Hematopoietic multipotent progenitor cell treated with erythropoietin and hydrocortisone succinate and interleukin-3 and kit ligand, for 15 days (in vitro differentiated cells): ENCODE data around the gene TMCC3.
"Not testable (repeated sequence)": the region's sequence is repeated elsewhere in the genome, so short reads cannot be mapped to it uniquely, and the experiment has no call there.

Source experiments
- DNase-seq: peaks from one replicate; pipeline ENCODE4 v3.0.0-alpha.2; 2015; ENCODE audit warnings: low spot score

TMCC3 gene

GRCh38 chr12:94633401-94633800 is 17.0 kb downstream of the TMCC3 start:
- DNase-seq: no peak

GRCh38 chr12:94631058-94631457 is 19.3 kb downstream of the TMCC3 start:
- no peak for DNase-seq

GRCh38 chr12:94628819-94629472 is 21.4 kb downstream of the TMCC3 start:
- DNase-seq: no peak

- no peak for DNase-seq
Observed at GRCh38 chr12:94628369-94628768, 22.0 kb downstream of the TMCC3 start.

- no peak for DNase-seq
Observed at GRCh38 chr12:94625531-94625930, 24.8 kb downstream of the TMCC3 start.

- no peak for DNase-seq
Observed at GRCh38 chr12:94623161-94623920, 27.0 kb downstream of the TMCC3 start.

- no peak for DNase-seq
Observed at GRCh38 chr12:94622475-94622874, 27.9 kb downstream of the TMCC3 start.

GRCh38 chr12:94621662-94622359 is 28.5 kb downstream of the TMCC3 start:
- DNase-seq: no peak

- DNase-seq: no peak
Observed at GRCh38 chr12:94620621-94621020, 29.7 kb downstream of the TMCC3 start.

GRCh38 chr12:94618995-94619695 is 31.2 kb downstream of the TMCC3 start:
- no peak for DNase-seq

GRCh38 chr12:94617101-94617500 is 33.3 kb downstream of the TMCC3 start:
- DNase-seq: no peak

GRCh38 chr12:94616203-94616729 is 34.1 kb downstream of the TMCC3 start:
- peak; percentile 12 for DNase-seq

- DNase-seq: no peak
Observed at GRCh38 chr12:94615260-94616181, 34.8 kb downstream of the TMCC3 start.

- no peak for DNase-seq
Observed at GRCh38 chr12:94614288-94614721, 36.1 kb downstream of the TMCC3 start.

- DNase-seq: no peak
Observed at GRCh38 chr12:94609917-94610443, 40.4 kb downstream of the TMCC3 start.

GRCh38 chr12:94606810-94607209 is 43.5 kb downstream of the TMCC3 start:
- not testable (repeated sequence) for DNase-seq

- no peak for DNase-seq
Observed at GRCh38 chr12:94604366-94604698, 46.0 kb downstream of the TMCC3 start.

GRCh38 chr12:94603434-94604365 is 46.7 kb downstream of the TMCC3 start:
- DNase-seq: peak; percentile 47

- no peak for DNase-seq
Observed at GRCh38 chr12:94602024-94602423, 48.3 kb downstream of the TMCC3 start.

GRCh38 chr12:94601307-94601706 is 49.0 kb downstream of the TMCC3 start:
- not testable (repeated sequence) for DNase-seq
